Type B pancreatic cell (in vitro differentiated cells): ENCODE measurements around the gene CFAP299. TPM values are rescaled to one million over a fixed set of nuclear protein-coding genes. Genes with fewer than 3 reads are reported as not detected.
A peak's percentile ranks its signal among the peaks of the same experiment; 100 is the strongest.

Experiments used
- DNase-seq: peaks from one replicate; pipeline ENCODE4 v3.0.0; 2021; ENCODE audit warnings: mixed read lengths; ENCODE audit not compliant: unreplicated experiment; ENCODE audit errors: extremely low spot score
- H3K27ac Mint-ChIP-seq: 2 replicates; pipeline ENCODE4 v1.8.0; 2021; ENCODE audit warnings: mild to moderate bottlenecking, mixed read lengths
- H3K27me3 Mint-ChIP-seq: 2 replicates; pipeline ENCODE4 v1.8.0; 2021; ENCODE audit warnings: mixed read lengths
- H3K36me3 Mint-ChIP-seq: 2 replicates; pipeline ENCODE4 v1.8.0; 2021; ENCODE audit warnings: mixed read lengths
- H3K4me1 Mint-ChIP-seq: one replicate; pipeline ENCODE4 v1.8.0; 2021; ENCODE audit warnings: mixed read lengths; ENCODE audit not compliant: unreplicated experiment
- H3K4me3 Mint-ChIP-seq: 2 replicates; pipeline ENCODE4 v1.8.0; 2021; ENCODE audit warnings: mild to moderate bottlenecking, mixed read lengths
- H3K9me3 Mint-ChIP-seq: 2 replicates; pipeline ENCODE4 v1.8.0; 2021; ENCODE audit warnings: mixed read lengths
- CTCF ChIP-seq: fragments of 200-600 bp; sonication (generic); conservative IDR thresholded peaks from 2 replicates; pipeline ENCODE4 v1.5.0; 2021; ENCODE audit warnings: antibody characterized with exemption, mild to moderate bottlenecking
- total RNA-seq: library from RNA; stranded (reverse); gene quantifications from 2 replicates; pipeline ENCODE4 v1.2.1, GENCODE V29; 2021; ENCODE audit warnings: low replicate concordance

CFAP299 gene
- total RNA-seq, 1 donor from 2014 or later: 1.1 TPM

GRCh38 chr4:80803337-80803736 lies 467.8 kb downstream of the CFAP299 start:
- H3K27ac Mint-ChIP-seq: no peak overlapping the region
- peaks cover 4% of the 10 kb centered on the region for H3K9me3 Mint-ChIP-seq
- H3K27me3 Mint-ChIP-seq: no peaks in the 10 kb centered on the region
- TF ChIP-seq CTCF: no peak
- no peaks in the 10 kb centered on the region for H3K36me3 Mint-ChIP-seq
- peaks cover 4% of the 10 kb centered on the region for H3K4me1 Mint-ChIP-seq
- no peak overlapping the region for H3K4me3 Mint-ChIP-seq
- no peak for DNase-seq

- TF ChIP-seq CTCF: no peak
- DNase-seq: no peak
- Mint-ChIP-seq H3K9me3 (no peaks in the 10 kb centered on the region), H3K4me1 (peaks cover 4% of the 10 kb centered on the region), H3K27ac (peak overlapping the region; percentile 23), H3K4me3 (no peak overlapping the region), H3K36me3 (no peaks in the 10 kb centered on the region), H3K27me3 (no peaks in the 10 kb centered on the region)
Observed at GRCh38 chr4:80806472-80806871, 470.9 kb downstream of the CFAP299 start.

GRCh38 chr4:80809039-80809729 lies 473.7 kb downstream of the CFAP299 start:
- no peak overlapping the region for H3K4me3 Mint-ChIP-seq

GRCh38 chr4:80811406-80811805 lies 475.9 kb downstream of the CFAP299 start:
- Mint-ChIP-seq H3K27ac (no peak overlapping the region), H3K4me3 (no peak overlapping the region), H3K36me3 (no peaks in the 10 kb centered on the region), H3K9me3 (no peaks in the 10 kb centered on the region), H3K4me1 (peaks cover 2% of the 10 kb centered on the region), H3K27me3 (no peaks in the 10 kb centered on the region)
- DNase-seq: no peak
- TF ChIP-seq CTCF: no peak

More at GRCh38 chr4:80809039-80809729, 473.7 kb downstream of the CFAP299 start:
- Mint-ChIP-seq H3K27ac (no peak overlapping the region), H3K4me1 (peaks cover 4% of the 10 kb centered on the region), H3K27me3 (no peaks in the 10 kb centered on the region), H3K36me3 (no peaks in the 10 kb centered on the region), H3K9me3 (no peaks in the 10 kb centered on the region)
- no peak for TF ChIP-seq CTCF
- no peak for DNase-seq

GRCh38 chr4:80812145-80812544 lies 476.6 kb downstream of the CFAP299 start:
- no peak for DNase-seq
- no peaks in the 10 kb centered on the region for H3K4me1 Mint-ChIP-seq
- no peak overlapping the region for H3K4me3 Mint-ChIP-seq
- no peaks in the 10 kb centered on the region for H3K27me3 Mint-ChIP-seq
- no peak for TF ChIP-seq CTCF
- H3K27ac Mint-ChIP-seq: no peak overlapping the region
- H3K9me3 Mint-ChIP-seq: no peaks in the 10 kb centered on the region
- no peaks in the 10 kb centered on the region for H3K36me3 Mint-ChIP-seq
